Ovary (tissue), 3 donors: ENCODE data around the gene TREML1.

Experiments
- EP300 ChIP-seq: sonication (generic); formaldehyde crosslinking; IDR thresholded peaks from one replicate; pipeline ENCODE4 v1.6.1; 2017; ENCODE audit warnings: antibody characterized with exemption
- POLR2A ChIP-seq: fragments of 450-650 bp; IDR thresholded peaks from one replicate; pipeline ENCODE4 v1.6.1; 2017; ENCODE audit warnings: antibody characterized with exemption, mild to moderate bottlenecking, moderate library complexity
- TF ChIP-seq, protein P1 (sequence below), 3 donors: fragments of 450-650 bp in 2 of 3; fragments of 200-600 bp in 1 of 3; IDR thresholded peaks; one replicate each; pipeline versions ENCODE4 v1.5.1 to v1.8.0; 2016 to 2022; ENCODE audit warnings: antibody characterized with exemption in 3 of 3, mild to moderate bottlenecking in 1 of 3
- donor health status: DM: no; HTN: no; CAD: no.

DNA sequence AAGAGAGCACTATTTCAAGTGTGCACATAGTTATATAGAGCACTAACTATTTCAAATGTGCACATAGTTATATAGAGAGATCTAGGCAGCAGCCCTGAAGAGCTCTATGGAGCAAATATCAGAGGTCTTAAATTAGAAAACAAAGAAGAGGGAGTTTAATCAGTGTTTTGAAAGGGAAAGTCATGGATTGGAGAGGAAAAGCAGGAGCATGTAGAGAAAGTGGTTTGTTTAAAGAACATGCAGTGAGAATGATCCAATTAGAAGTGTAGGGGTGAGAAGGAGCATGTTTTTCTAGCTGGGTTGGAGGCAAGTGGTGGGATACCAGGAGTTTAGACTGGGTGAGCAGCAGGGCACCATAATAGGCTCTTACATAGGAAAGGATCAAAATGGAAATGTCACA lies 17.2 kb downstream of the TREML1 start:
- TF ChIP-seq, protein P1, sequence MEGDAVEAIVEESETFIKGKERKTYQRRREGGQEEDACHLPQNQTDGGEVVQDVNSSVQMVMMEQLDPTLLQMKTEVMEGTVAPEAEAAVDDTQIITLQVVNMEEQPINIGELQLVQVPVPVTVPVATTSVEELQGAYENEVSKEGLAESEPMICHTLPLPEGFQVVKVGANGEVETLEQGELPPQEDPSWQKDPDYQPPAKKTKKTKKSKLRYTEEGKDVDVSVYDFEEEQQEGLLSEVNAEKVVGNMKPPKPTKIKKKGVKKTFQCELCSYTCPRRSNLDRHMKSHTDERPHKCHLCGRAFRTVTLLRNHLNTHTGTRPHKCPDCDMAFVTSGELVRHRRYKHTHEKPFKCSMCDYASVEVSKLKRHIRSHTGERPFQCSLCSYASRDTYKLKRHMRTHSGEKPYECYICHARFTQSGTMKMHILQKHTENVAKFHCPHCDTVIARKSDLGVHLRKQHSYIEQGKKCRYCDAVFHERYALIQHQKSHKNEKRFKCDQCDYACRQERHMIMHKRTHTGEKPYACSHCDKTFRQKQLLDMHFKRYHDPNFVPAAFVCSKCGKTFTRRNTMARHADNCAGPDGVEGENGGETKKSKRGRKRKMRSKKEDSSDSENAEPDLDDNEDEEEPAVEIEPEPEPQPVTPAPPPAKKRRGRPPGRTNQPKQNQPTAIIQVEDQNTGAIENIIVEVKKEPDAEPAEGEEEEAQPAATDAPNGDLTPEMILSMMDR (IDR thresholded peaks at IDR 0.05), result no peak
- TF ChIP-seq POLR2A (no peak), EP300 (no peak)
